Stimulated activated CD4-positive, alpha-beta T cell treated with anti-CD3 and anti-CD28 coated beads, TNF-alpha, amount 100 ng/mL, for 1 hour (primary cell): ENCODE data around the gene CLDN5.

Experiments used
- DNase-seq, 3 donors: peaks; one replicate each; pipeline ENCODE4 v3.0.0-alpha.2; 2020; ENCODE audit warnings: low read depth in 3 of 3, low spot score in 1 of 3

CLDN5 gene

GRCh38 chr22:19523240-19524169, 705 bp downstream of the CLDN5 start:
- DNase-seq, result no peak

DNA sequence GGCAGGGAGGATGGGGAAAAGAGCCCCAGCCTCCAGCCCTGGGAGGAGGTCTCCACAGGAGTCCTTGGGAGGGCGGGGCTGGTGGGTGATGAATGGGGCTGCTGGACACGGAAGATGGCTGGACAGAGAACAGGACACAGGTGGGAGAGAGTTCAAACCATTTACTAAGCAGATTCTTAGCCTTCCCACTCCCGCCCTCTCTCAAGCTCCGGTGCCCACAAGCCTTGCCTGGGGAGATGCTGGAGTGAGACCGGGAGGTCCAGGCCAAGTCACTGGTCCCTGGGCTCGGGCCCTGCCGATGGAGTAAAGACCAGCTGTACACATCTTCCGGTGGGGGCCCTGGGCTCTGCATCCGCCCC, 1.4 kb downstream of the CLDN5 start:
- no peak for DNase-seq

DNA sequence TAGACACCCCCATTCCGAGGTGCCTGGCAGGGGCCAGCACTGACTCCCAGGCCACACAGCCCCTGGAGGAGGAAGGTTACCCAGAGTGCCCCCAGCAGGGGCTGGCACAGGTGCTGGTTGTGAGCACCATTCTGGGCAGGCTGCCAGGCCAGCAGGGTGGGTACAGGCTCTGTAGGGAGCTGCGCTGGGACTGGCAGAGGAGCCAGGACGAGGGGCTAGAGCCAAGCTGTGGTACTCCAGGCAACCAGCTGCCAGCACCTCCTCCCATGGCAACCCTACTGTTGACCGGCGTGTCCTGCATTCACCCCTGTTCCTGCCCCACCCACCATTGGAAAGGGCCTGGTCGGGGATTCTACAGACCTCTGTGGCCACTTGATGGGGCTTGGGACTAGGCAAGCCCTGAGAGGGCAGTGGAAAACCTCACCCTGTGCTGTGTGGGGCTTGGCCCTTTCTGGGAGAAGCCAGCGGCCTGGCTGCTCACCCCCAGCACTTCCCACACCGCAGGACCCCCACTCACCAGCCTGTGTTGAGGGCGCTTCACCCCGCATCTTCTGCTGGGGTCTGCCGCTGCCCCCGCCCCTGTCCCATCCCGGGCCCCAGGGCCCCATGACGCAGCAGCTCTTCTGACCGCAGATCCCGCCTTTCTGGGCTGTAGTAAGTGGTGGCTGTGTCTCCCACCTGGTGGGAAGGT, 1.9 kb downstream of the CLDN5 start:
- DNase-seq, result no peak

GRCh38 chr22:19520566-19521305, 3.5 kb downstream of the CLDN5 start:
- no peak for DNase-seq

- no peak for DNase-seq
These were observed 4.2 kb downstream of the CLDN5 start for GRCh38 chr22:19520007-19520406.

DNA sequence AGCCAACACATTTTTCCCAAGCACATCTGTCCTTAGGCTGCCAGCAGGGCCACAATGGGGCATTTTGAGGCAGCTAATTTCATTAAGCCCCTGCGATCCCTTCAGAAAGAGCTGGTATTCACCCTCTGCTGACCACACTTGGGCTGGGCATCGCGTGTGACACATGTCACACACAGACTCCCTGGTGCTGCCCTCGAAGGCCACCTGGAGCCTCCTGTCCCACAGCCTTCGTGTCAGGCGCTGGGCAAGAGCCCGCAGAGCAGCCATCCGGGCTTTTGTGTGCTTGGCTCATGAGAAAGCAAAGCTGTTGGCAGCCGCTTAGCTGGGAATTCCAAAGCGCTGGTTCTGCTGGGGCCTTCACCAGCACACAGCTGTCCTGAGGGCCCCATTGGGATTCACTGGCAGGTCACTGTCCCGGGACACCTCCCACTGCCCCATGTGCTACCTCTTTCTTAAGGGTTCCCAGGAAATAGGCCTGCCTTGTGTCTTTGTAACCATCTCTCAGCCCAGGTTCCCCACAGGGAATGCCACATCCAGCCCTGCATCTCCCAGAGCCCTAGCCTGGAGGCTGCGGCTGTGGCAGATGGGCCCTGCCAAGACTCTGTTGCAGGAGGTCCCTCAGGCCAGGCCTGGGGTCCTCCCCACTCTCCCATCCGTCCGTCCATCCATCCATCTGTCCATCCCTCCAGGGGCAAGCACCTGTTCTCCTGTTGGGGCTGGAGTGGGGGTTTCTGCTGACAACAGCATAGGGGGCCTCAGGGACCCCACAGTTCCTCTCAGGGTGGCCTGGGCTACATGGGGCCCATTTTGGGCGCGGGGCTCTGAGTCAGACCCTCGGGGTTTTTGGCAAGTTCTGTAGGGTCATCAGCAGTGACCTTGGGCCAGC, 4.9 kb downstream of the CLDN5 start:
- DNase-seq, result no peak

DNA sequence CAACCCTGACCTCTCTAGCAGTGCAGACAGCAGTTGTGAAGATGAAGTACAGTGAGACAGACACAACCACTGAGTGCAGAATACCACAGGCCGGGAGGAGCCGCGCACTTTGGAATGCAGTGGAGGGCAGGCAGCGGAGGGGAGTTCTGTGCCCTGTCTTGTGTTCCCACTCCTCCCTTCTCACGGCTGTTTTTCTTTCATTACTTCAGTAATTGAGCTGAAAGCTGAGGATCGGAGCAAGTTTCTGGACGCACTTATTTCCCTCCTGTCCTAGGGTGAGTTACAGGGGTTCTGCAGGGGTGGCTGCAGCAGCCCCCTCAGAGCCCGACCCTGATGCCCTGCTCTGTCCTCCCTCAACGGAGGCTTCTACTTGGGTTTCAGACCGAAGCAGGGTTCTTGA, 5.6 kb downstream of the CLDN5 start:
- no peak for DNase-seq

GRCh38 chr22:19517919-19518611, 6.1 kb downstream of the CLDN5 start:
- DNase-seq, result no peak

DNA sequence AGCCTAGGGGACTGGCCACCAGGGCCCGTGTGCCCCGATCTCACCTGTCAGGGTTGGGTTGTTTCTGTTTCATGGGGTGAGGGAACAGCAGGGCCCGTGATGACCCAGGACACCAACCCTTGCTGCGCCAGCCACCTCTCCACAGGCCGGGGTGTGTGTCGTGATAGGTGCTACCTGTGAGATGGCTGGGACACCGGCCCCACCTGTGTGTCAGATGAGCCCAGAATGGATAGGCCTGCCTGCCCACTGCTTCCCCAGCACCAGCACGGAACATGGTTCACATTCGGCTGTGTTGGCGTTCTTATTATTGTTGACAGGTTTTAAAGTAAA, 7.1 kb downstream of the CLDN5 start:
- DNase-seq, result no peak

DNA sequence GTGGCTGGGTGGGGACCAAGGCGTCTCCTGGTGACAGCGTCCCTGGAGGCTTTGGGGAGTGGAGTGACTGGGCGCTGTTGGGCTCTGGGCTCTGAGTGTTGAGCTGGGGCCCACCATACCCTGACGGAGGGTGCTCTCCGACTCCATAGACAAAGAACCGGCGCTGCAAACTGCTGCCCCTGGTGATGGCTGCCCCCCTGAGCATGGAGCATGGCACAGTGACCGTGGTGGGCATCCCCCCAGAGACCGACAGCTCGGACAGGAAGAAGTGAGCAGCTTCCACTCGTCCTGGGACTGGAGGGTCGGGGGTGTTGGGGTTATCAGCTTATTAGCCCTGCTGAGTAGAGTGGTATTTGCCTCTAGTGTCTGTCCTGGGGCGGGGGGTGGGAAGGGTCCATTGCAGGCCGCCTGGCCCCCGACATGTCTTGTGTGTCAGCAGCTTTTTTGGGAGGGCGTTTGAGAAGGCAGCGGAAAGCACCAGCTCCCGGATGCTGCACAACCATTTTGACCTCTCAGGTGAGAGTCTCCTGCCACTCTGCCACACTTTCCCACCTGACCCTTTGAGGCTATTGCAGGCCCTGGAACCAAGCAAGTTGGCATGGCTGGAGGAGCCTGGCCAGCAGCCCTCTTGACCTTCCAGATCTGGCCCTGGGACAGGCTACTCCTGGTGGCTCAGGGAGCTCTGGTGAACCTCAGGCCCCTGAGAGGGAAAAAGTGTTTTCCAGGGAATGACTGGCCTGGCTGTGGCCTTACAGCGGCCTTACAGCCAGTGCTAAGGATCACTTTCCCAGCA, 7.6 kb downstream of the CLDN5 start:
- no peak for DNase-seq

- DNase-seq, result no peak
These were observed 8.4 kb downstream of the CLDN5 start for GRCh38 chr22:19515654-19516377.

- no peak for DNase-seq
These were observed 9.2 kb downstream of the CLDN5 start for GRCh38 chr22:19514831-19515565.

- DNase-seq, result no peak
These were observed 10.4 kb downstream of the CLDN5 start for GRCh38 chr22:19513823-19514222.

- no peak for DNase-seq
These were observed 13.3 kb downstream of the CLDN5 start for GRCh38 chr22:19510919-19511341.

- no peak for DNase-seq
These were observed 14.3 kb downstream of the CLDN5 start for GRCh38 chr22:19509923-19510322.

DNA sequence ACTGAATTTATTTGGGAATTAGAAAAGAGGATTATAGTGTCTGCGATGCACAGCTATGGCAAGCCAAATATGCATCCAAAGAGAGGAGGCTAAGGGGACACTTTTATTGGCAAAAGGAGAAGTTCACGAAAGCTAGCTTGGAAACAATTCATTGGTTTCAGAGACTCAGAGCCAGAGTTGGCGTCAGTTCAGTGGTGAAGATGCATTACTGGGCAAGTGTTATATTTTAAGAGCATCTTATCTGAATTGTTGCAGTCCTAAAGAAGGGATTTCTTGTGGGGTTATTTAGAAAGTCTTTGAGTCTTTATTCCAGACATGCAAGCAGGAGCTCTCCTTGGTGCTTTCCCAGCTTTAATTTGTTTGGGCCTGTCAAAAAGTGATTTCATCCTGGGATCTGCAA, 15.0 kb downstream of the CLDN5 start:
- DNase-seq, result no peak

GRCh38 chr22:19508024-19508776, 16.0 kb downstream of the CLDN5 start:
- DNase-seq, result no peak

- no peak for DNase-seq
These were observed 16.7 kb downstream of the CLDN5 start for GRCh38 chr22:19507534-19507861.
